OCI-LY7 (cell line): Measurements from ENCODE around the gene PRKAG2. TPM values are rescaled to one million over a fixed set of nuclear protein-coding genes. Genes with fewer than 3 reads are reported as not detected.

ENCODE experiments used
- BruUV-seq: library from RNA; stranded (reverse); fragments of 400-500 nt; replicated peaks from 2 replicates; lab custom pipeline; 2021; lab: Mats Ljungman, UMichigan
- CTCF ChIA-PET: fragments of 300-600 bp; sonication (Branson Sonifier 250); formaldehyde crosslinking; loops from one replicate; lab custom pipeline; 2022; ENCODE audit warnings: antibody characterized with exemption; ENCODE audit not compliant: unreplicated experiment; lab: Charles Lee
- POLR2A ChIA-PET: fragments of 300-600 bp; sonication (Branson Sonifier 250); formaldehyde crosslinking; loops from one replicate; lab custom pipeline; 2022; ENCODE audit warnings: antibody characterized with exemption; lab: Charles Lee
- DNase-seq: peaks from one replicate; pipeline ENCODE4 v3.0.0-alpha.2; 2015; ENCODE audit warnings: low spot score
- H2AFZ ChIP-seq: fragments of 200-600 bp; sonication (generic), shearing (Covaris generic); 2 replicates; pipeline ENCODE4 v1.6.1; 2014; ENCODE audit warnings: mild to moderate bottlenecking, antibody characterized with exemption, low read length, moderate library complexity
- H3K27ac ChIP-seq: fragments of 200-600 bp; sonication (generic); 2 replicates; pipeline ENCODE4 v1.5.1; 2014; ENCODE audit warnings: mixed run types, low read depth, mild to moderate bottlenecking, moderate library complexity, low read length, inconsistent platforms; ENCODE audit not compliant: poor library complexity, severe bottlenecking
- H3K36me3 ChIP-seq: fragments of 200-600 bp; sonication (generic); 2 replicates; pipeline ENCODE4 v1.6.1; 2014; ENCODE audit warnings: mild to moderate bottlenecking, antibody characterized with exemption, low read length, moderate library complexity, mixed read lengths; ENCODE audit not compliant: insufficient read depth
- H3K4me1 ChIP-seq: fragments of 200-600 bp; sonication (generic); 2 replicates; pipeline ENCODE4 v1.5.1; 2014; ENCODE audit warnings: mild to moderate bottlenecking, low read length; ENCODE audit not compliant: insufficient read depth, poor library complexity, severe bottlenecking
- H3K4me2 ChIP-seq: fragments of 200-600 bp; sonication (generic); 2 replicates; pipeline ENCODE4 v1.6.1; 2014; ENCODE audit warnings: mild to moderate bottlenecking, low read length
- H3K4me3 ChIP-seq: fragments of 200-600 bp; sonication (generic); 2 replicates; pipeline ENCODE4 v1.5.1; 2014; ENCODE audit warnings: mild to moderate bottlenecking, low read depth, low read length; ENCODE audit not compliant: poor library complexity, severe bottlenecking
- H3K79me2 ChIP-seq: fragments of 200-600 bp; sonication (generic); 2 replicates; pipeline ENCODE4 v1.6.1; 2016; ENCODE audit warnings: low read depth, mild to moderate bottlenecking, low read length, moderate library complexity, mixed read lengths; ENCODE audit not compliant: insufficient read depth
- H3K9me2 ChIP-seq: fragments of 200-600 bp; sonication (generic); 2 replicates; pipeline ENCODE4 v1.6.1; 2016; ENCODE audit warnings: mild to moderate bottlenecking, low read length, mixed read lengths; ENCODE audit not compliant: insufficient read depth
- H3K9me3 ChIP-seq: fragments of 200-600 bp; sonication (generic); 2 replicates; pipeline ENCODE4 v1.6.1; 2014; ENCODE audit warnings: mild to moderate bottlenecking, mixed run types, low read length, mixed read lengths
- H4K20me1 ChIP-seq: fragments of 200-600 bp; sonication (generic); 2 replicates; pipeline ENCODE4 v1.6.1; 2014; ENCODE audit warnings: mild to moderate bottlenecking, antibody characterized with exemption, low read length, moderate library complexity, mixed read lengths; ENCODE audit not compliant: insufficient read depth
- EZH2phosphoT487 ChIP-seq: fragments of 200-600 bp; sonication (generic); IDR thresholded peaks from 2 replicates; pipeline ENCODE4 v1.6.1; 2018; ENCODE audit warnings: low read depth, borderline replicate concordance, mild to moderate bottlenecking, mixed run types, antibody characterized with exemption, low read length, moderate library complexity, mixed read lengths
- intact Hi-C: fragments of 100-400 bp; cut with micrococcal nuclease; formaldehyde crosslinking; loops from one replicate; pipeline ENCODE4 v1.10.0; 2022; ENCODE audit not compliant: unreplicated experiment
- total RNA-seq, 2 experiments: library from RNA; depleted of rRNA in 1 of 2; stranded (reverse); fragments of >200 nt in 1 of 2; shearing (Covaris generic) in 1 of 2; gene quantifications; 2 replicates each; pipeline ENCODE4 v1.2.3, GENCODE V29; 2014 to 2022
- TF ChIP-seq, protein P1 (sequence below): fragments of 200-600 bp; sonication (generic); conservative IDR thresholded peaks from 2 replicates; pipeline ENCODE4 v1.5.1; 2014; ENCODE audit warnings: mild to moderate bottlenecking, antibody characterized with exemption, low read length, moderate library complexity, mixed read lengths

The PRKAG2 gene
- total RNA-seq, 2 experiments from 2014 or later, result 1.2 to 5.1 TPM

DNA sequence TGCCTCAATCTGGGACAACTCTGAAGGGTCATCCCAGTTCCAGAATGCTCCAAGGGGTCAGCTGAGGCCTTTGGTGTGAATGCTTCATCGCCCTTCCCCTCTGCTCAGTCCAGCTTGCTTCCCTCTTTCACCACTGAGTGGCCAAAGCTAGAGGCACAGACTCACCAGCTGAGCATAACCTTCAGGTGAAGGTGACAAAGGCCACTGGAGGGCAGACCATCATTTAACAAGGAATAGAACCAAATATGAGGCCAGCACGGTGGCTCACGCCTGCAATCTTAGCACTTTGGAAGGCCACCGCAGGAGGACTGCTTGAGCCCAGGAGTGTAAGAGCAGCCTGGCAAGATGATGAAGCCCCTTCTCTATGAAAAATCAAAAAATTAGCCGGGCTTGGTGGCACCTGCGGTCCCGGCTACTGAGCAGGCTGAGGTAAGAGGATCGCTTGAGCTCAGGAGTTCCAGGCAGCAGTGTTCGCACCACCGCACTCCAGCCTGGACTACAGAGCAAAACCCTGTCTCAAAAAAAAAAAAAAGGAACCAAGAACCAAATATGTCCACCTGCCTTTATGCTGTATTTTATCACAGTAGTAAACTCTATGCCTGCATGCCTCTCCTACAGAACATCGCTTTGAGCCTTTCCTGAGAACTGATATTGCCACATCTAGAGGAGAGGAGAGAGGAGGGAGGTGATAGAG, 13.4 kb downstream of the PRKAG2 start:
- no peak overlapping the region for H3K4me2 ChIP-seq
- no peak overlapping the region for H2AFZ ChIP-seq
- no peaks in the 10 kb centered on the region for H3K9me3 ChIP-seq
- no peak for TF ChIP-seq EZH2phosphoT487
- TF ChIP-seq, protein P1, sequence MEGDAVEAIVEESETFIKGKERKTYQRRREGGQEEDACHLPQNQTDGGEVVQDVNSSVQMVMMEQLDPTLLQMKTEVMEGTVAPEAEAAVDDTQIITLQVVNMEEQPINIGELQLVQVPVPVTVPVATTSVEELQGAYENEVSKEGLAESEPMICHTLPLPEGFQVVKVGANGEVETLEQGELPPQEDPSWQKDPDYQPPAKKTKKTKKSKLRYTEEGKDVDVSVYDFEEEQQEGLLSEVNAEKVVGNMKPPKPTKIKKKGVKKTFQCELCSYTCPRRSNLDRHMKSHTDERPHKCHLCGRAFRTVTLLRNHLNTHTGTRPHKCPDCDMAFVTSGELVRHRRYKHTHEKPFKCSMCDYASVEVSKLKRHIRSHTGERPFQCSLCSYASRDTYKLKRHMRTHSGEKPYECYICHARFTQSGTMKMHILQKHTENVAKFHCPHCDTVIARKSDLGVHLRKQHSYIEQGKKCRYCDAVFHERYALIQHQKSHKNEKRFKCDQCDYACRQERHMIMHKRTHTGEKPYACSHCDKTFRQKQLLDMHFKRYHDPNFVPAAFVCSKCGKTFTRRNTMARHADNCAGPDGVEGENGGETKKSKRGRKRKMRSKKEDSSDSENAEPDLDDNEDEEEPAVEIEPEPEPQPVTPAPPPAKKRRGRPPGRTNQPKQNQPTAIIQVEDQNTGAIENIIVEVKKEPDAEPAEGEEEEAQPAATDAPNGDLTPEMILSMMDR, result peak; percentile 38
- no peak overlapping the region for H3K27ac ChIP-seq
- intact Hi-C loops, result loop anchor here (10.0 kb wide), 1 partner anchor 171 kb away; no protein-coding TSS in a partner anchor
- H3K9me2 ChIP-seq, result no peaks in the 10 kb centered on the region
- no peaks in the 10 kb centered on the region for H3K36me3 ChIP-seq
- DNase-seq, result peak; percentile 31
- CTCF ChIA-PET, result interaction anchor here (0.5 kb wide), 1 partner anchor 952 kb away, joined by 3 read pairs; no protein-coding TSS in a partner anchor
- BruUV-seq, result no TSS peak
- no peak overlapping the region for H3K4me3 ChIP-seq
- no peaks in the 10 kb centered on the region for H3K79me2 ChIP-seq
- H3K4me1 ChIP-seq, result peaks cover 3% of the 10 kb centered on the region
- no peaks in the 10 kb centered on the region for H4K20me1 ChIP-seq
- POLR2A ChIA-PET, result no interaction called here

DNA sequence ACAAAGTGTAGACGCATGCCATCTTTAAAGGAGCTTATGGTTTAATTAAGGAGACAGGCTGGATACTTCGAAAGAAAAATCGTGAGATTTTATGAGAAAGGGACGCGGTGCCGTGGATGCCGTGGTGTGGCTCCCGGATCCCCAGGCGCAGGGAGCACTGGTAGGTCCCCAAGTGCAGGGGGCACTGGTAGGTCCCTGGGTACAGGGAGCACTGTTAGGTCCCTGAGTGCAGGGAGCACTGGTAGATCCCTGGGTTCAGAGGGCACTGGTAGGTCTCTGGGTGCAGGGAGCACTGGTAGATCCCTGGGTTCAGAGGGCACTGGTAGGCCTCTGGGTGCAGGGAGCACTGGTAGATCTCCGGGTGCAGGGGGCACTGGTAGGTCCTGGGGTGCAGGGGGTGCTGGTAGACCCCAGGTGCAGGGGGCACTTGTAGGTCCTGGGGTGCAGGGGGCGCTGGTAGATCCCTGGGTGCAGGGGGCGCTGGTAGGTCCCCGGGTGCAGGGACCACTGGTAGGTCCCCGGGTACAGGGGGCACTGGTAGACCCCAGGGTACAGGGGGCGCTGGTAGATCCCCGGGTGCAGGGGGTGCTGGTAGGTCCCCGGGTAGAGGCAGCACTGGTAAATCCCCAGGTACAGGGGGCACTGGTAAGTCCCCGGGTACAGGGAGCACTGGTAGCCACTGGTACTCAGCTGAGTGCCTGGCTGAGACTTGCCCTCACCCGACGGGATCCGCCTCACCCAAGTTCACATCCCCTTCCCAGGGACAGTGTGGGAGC, 14.1 kb downstream of the PRKAG2 start:
- Histone ChIP-seq H3K27ac (no peak overlapping the region), H3K4me3 (no peak overlapping the region), H3K9me3 (no peaks in the 10 kb centered on the region), H3K9me2 (no peaks in the 10 kb centered on the region), H3K4me2 (no peak overlapping the region), H3K36me3 (no peaks in the 10 kb centered on the region), H3K4me1 (peaks cover 3% of the 10 kb centered on the region), H2AFZ (no peak overlapping the region), H4K20me1 (no peaks in the 10 kb centered on the region), H3K79me2 (no peaks in the 10 kb centered on the region)
- BruUV-seq, result no TSS peak
- ChIA-PET POLR2A (no interaction called here), CTCF (interaction anchor here (0.5 kb wide), 1 partner anchor 951 kb away, joined by 3 read pairs; no protein-coding TSS in a partner anchor)
- intact Hi-C loops, result loop anchor here (10.0 kb wide), 1 partner anchor 172 kb away; no protein-coding TSS in a partner anchor
- TF ChIP-seq, protein P1, result no peak
- TF ChIP-seq EZH2phosphoT487, result no peak
- DNase-seq, result no peak
